WI38 (cell line): ENCODE data around the gene SRGAP3.

Source experiments
- H3K4me3 ChIP-seq: 2 replicates; pipeline ENCODE4 v1.5.1; 2011; ENCODE audit warnings: low read depth, mild to moderate bottlenecking, control low read depth, low read length
- CTCF ChIP-seq: IDR thresholded peaks from 2 replicates; pipeline ENCODE4 v1.5.1; 2012; ENCODE audit warnings: low read depth, mild to moderate bottlenecking, control low read depth, low read length

Gene SRGAP3

GRCh38 chr3:9009976-9010545 is 239.4 kb downstream of the SRGAP3 start:
- TF ChIP-seq CTCF: no peak
- H3K4me3 ChIP-seq: no peak overlapping the region

GRCh38 chr3:9008550-9009255 is 240.7 kb downstream of the SRGAP3 start:
- TF ChIP-seq CTCF: no peak
- H3K4me3 ChIP-seq: no peak overlapping the region

GRCh38 chr3:9007928-9008327 is 241.5 kb downstream of the SRGAP3 start:
- no peak for TF ChIP-seq CTCF
- no peak overlapping the region for H3K4me3 ChIP-seq

DNA sequence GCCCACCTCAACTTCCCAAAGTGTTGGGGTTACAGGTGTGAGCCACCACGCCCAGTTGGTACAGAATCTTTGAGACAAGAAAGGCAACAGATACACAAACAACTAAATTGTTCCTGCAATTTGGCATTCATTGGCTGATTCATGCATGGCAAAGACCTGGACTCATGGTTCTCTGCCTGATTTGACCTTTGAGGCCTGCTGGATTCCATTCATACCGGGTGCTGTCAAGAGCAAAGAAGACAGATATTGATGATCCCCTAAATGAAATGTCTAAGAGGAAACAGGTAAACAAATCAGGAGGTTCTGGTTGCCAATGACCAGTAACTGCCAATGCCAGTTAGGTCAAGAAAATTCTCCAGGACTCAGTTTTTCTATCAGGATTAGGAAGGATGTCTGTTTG is 242.2 kb downstream of the SRGAP3 start:
- no peak overlapping the region for H3K4me3 ChIP-seq
- TF ChIP-seq CTCF: no peak

GRCh38 chr3:9000041-9000440 is 249.4 kb downstream of the SRGAP3 start:
- H3K4me3 ChIP-seq: no peak overlapping the region
- TF ChIP-seq CTCF: no peak

- TF ChIP-seq CTCF: 0 out of 2 replicates have a peak, but pooled peaks have one; percentile 3
- no peak overlapping the region for H3K4me3 ChIP-seq
Measured at GRCh38 chr3:8997151-8997550, 252.3 kb downstream of the SRGAP3 start.

GRCh38 chr3:8996681-8997121 is 252.7 kb downstream of the SRGAP3 start:
- TF ChIP-seq CTCF: peak; percentile 12; the same call in 1 of the 2 replicates
- H3K4me3 ChIP-seq: no peak overlapping the region
